OCI-LY7 (cell line): Measurements from ENCODE around the gene POLR3H. TPM values are rescaled to one million over a fixed set of nuclear protein-coding genes. Genes with fewer than 3 reads are reported as not detected.

Experiments
- BruUV-seq: library from RNA; stranded (reverse); fragments of 400-500 nt; replicated peaks from 2 replicates; lab custom pipeline; 2021; lab: Mats Ljungman, UMichigan
- CTCF ChIA-PET: fragments of 300-600 bp; sonication (Branson Sonifier 250); formaldehyde crosslinking; loops from one replicate; lab custom pipeline; 2022; ENCODE audit warnings: antibody characterized with exemption; ENCODE audit not compliant: unreplicated experiment; lab: Charles Lee
- POLR2A ChIA-PET: fragments of 300-600 bp; sonication (Branson Sonifier 250); formaldehyde crosslinking; loops from one replicate; lab custom pipeline; 2022; ENCODE audit warnings: antibody characterized with exemption; lab: Charles Lee
- DNase-seq: peaks from one replicate; pipeline ENCODE4 v3.0.0-alpha.2; 2015; ENCODE audit warnings: low spot score
- H2AFZ ChIP-seq: fragments of 200-600 bp; sonication (generic), shearing (Covaris generic); 2 replicates; pipeline ENCODE4 v1.6.1; 2014; ENCODE audit warnings: mild to moderate bottlenecking, antibody characterized with exemption, low read length, moderate library complexity
- H3K27ac ChIP-seq: fragments of 200-600 bp; sonication (generic); 2 replicates; pipeline ENCODE4 v1.5.1; 2014; ENCODE audit warnings: mixed run types, low read depth, mild to moderate bottlenecking, moderate library complexity, low read length, inconsistent platforms; ENCODE audit not compliant: poor library complexity, severe bottlenecking
- H3K36me3 ChIP-seq: fragments of 200-600 bp; sonication (generic); 2 replicates; pipeline ENCODE4 v1.6.1; 2014; ENCODE audit warnings: mild to moderate bottlenecking, antibody characterized with exemption, low read length, moderate library complexity, mixed read lengths; ENCODE audit not compliant: insufficient read depth
- H3K4me1 ChIP-seq: fragments of 200-600 bp; sonication (generic); 2 replicates; pipeline ENCODE4 v1.5.1; 2014; ENCODE audit warnings: mild to moderate bottlenecking, low read length; ENCODE audit not compliant: insufficient read depth, poor library complexity, severe bottlenecking
- H3K4me2 ChIP-seq: fragments of 200-600 bp; sonication (generic); 2 replicates; pipeline ENCODE4 v1.6.1; 2014; ENCODE audit warnings: mild to moderate bottlenecking, low read length
- H3K4me3 ChIP-seq: fragments of 200-600 bp; sonication (generic); 2 replicates; pipeline ENCODE4 v1.5.1; 2014; ENCODE audit warnings: mild to moderate bottlenecking, low read depth, low read length; ENCODE audit not compliant: poor library complexity, severe bottlenecking
- H3K79me2 ChIP-seq: fragments of 200-600 bp; sonication (generic); 2 replicates; pipeline ENCODE4 v1.6.1; 2016; ENCODE audit warnings: low read depth, mild to moderate bottlenecking, low read length, moderate library complexity, mixed read lengths; ENCODE audit not compliant: insufficient read depth
- H3K9me2 ChIP-seq: fragments of 200-600 bp; sonication (generic); 2 replicates; pipeline ENCODE4 v1.6.1; 2016; ENCODE audit warnings: mild to moderate bottlenecking, low read length, mixed read lengths; ENCODE audit not compliant: insufficient read depth
- H3K9me3 ChIP-seq: fragments of 200-600 bp; sonication (generic); 2 replicates; pipeline ENCODE4 v1.6.1; 2014; ENCODE audit warnings: mild to moderate bottlenecking, mixed run types, low read length, mixed read lengths
- H4K20me1 ChIP-seq: fragments of 200-600 bp; sonication (generic); 2 replicates; pipeline ENCODE4 v1.6.1; 2014; ENCODE audit warnings: mild to moderate bottlenecking, antibody characterized with exemption, low read length, moderate library complexity, mixed read lengths; ENCODE audit not compliant: insufficient read depth
- CTCF ChIP-seq: fragments of 200-600 bp; sonication (generic); conservative IDR thresholded peaks from 2 replicates; pipeline ENCODE4 v1.5.1; 2014; ENCODE audit warnings: mild to moderate bottlenecking, antibody characterized with exemption, low read length, moderate library complexity, mixed read lengths
- EZH2phosphoT487 ChIP-seq: fragments of 200-600 bp; sonication (generic); IDR thresholded peaks from 2 replicates; pipeline ENCODE4 v1.6.1; 2018; ENCODE audit warnings: low read depth, borderline replicate concordance, mild to moderate bottlenecking, mixed run types, antibody characterized with exemption, low read length, moderate library complexity, mixed read lengths
- intact Hi-C: fragments of 100-400 bp; cut with micrococcal nuclease; formaldehyde crosslinking; loops from one replicate; pipeline ENCODE4 v1.10.0; 2022; ENCODE audit not compliant: unreplicated experiment
- total RNA-seq, 2 experiments: library from RNA; depleted of rRNA in 1 of 2; stranded (reverse); fragments of >200 nt in 1 of 2; shearing (Covaris generic) in 1 of 2; gene quantifications; 2 replicates each; pipeline ENCODE4 v1.2.3, GENCODE V29; 2014 to 2022

POLR3H gene
- total RNA-seq, 2 experiments from 2014 or later = 28.5 to 48.3 TPM

DNA sequence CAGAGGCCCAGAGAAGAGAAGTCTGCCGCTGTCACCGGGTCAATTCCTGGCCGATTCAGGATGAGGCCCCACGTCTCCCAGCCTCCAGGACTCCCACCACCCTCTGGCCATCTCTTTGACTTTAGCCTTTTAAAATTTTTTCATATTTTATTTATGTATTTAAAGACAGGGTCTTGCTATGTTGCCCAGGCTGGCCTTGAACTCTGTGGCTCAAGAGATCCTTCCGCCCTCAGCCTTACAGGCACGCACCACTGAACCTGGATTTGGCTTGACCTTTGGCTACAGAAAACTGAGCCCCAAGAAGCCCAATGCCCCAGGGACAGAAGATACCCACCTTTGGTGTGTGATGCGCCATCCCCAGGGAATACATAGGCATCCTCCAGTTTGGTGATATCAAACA, 3.9 kb downstream of the POLR3H start:
- intact Hi-C loops = no loop called here
- no peaks in the 10 kb centered on the region for H3K9me3 ChIP-seq
- no peak for TF ChIP-seq EZH2phosphoT487
- TF ChIP-seq CTCF = no peak
- H3K9me2 ChIP-seq = no peaks in the 10 kb centered on the region
- POLR2A ChIA-PET = no interaction called here
- no peak overlapping the region for H3K27ac ChIP-seq
- CTCF ChIA-PET = no interaction called here
- no TSS peak for BruUV-seq
- no peak for DNase-seq
- peaks cover 38% of the 10 kb centered on the region for H3K36me3 ChIP-seq
- H4K20me1 ChIP-seq = peaks cover 17% of the 10 kb centered on the region; the same call in 1 of the 2 replicates
- no peak overlapping the region for H3K4me2 ChIP-seq
- no peak overlapping the region for H3K4me3 ChIP-seq
- H3K79me2 ChIP-seq = peaks cover 39% of the 10 kb centered on the region
- no peak overlapping the region for H2AFZ ChIP-seq
- peaks cover 31% of the 10 kb centered on the region for H3K4me1 ChIP-seq

DNA sequence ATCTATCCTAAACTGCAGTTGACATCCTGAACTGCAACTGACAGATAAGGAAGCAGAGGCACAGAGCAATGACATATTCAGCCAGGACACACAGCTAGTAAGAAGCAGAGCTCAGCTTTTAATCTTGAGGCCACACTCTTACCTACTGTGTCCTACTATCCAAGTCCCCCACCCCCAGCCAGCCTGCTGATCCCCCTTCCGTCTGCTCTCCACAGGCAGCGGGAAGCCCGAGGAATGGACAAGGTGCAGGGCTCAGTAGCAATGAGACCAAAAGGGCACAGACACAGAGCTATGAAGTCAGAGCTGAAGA, 4.3 kb downstream of the POLR3H start:
- Histone ChIP-seq H3K79me2 (peaks cover 39% of the 10 kb centered on the region), H3K9me2 (no peaks in the 10 kb centered on the region)
- intact Hi-C loops = no loop called here

More for the DNA sequence above, 4.3 kb downstream of the POLR3H start:
- POLR2A ChIA-PET = no interaction called here
- TF ChIP-seq CTCF (no peak), EZH2phosphoT487 (no peak)
- Histone ChIP-seq H3K4me1 (peaks cover 27% of the 10 kb centered on the region), H3K4me2 (no peak overlapping the region), H3K4me3 (no peak overlapping the region), H2AFZ (no peak overlapping the region), H3K36me3 (peaks cover 38% of the 10 kb centered on the region), H3K9me3 (no peaks in the 10 kb centered on the region), H4K20me1 (peaks cover 17% of the 10 kb centered on the region; the same call in 1 of the 2 replicates), H3K27ac (no peak overlapping the region)
- DNase-seq = no peak
- CTCF ChIA-PET = no interaction called here
- BruUV-seq = no TSS peak
